ENCODE measurements around the gene OPN5.

The OPN5 gene

GRCh38 chr6:47769982-47770381 is 11.8 kb upstream of the OPN5 start:
- peaks cover 2% of the 10 kb centered on the region for H3K36me3 Mint-ChIP-seq
- peaks cover 3% of the 10 kb centered on the region for H3K9me3 Mint-ChIP-seq (ENCODE audit: low read depth)
- H3K4me3 Mint-ChIP-seq, result no peak overlapping the region
- H3K27me3 Mint-ChIP-seq, result peaks cover 3% of the 10 kb centered on the region
- no peak overlapping the region for H3K27ac Mint-ChIP-seq
- H3K4me1 Mint-ChIP-seq (ENCODE audit: low read depth), result no peaks in the 10 kb centered on the region

GRCh38 chr6:47772359-47772758 is 9.5 kb upstream of the OPN5 start:
- Mint-ChIP-seq H3K9me3 (ENCODE audit: low read depth) (no peaks in the 10 kb centered on the region), H3K27ac (no peak overlapping the region), H3K27me3 (peaks cover 1% of the 10 kb centered on the region), H3K4me1 (ENCODE audit: low read depth) (no peaks in the 10 kb centered on the region), H3K36me3 (no peaks in the 10 kb centered on the region), H3K4me3 (no peak overlapping the region)

- H3K27ac Mint-ChIP-seq, result no peak overlapping the region
- no peaks in the 10 kb centered on the region for H3K4me1 Mint-ChIP-seq (ENCODE audit: low read depth)
- H3K36me3 Mint-ChIP-seq, result no peaks in the 10 kb centered on the region
- H3K4me3 Mint-ChIP-seq, result no peak overlapping the region
- no peaks in the 10 kb centered on the region for H3K9me3 Mint-ChIP-seq (ENCODE audit: low read depth)
- peaks cover 1% of the 10 kb centered on the region for H3K27me3 Mint-ChIP-seq
These were observed 8.8 kb upstream of the OPN5 start for GRCh38 chr6:47773005-47773404.

- Mint-ChIP-seq H3K9me3 (ENCODE audit: low read depth) (no peaks in the 10 kb centered on the region), H3K4me3 (no peak overlapping the region), H3K27me3 (peaks cover 1% of the 10 kb centered on the region), H3K27ac (no peak overlapping the region), H3K36me3 (no peaks in the 10 kb centered on the region), H3K4me1 (ENCODE audit: low read depth) (peaks cover 3% of the 10 kb centered on the region)
These were observed 1.1 kb upstream of the OPN5 start for GRCh38 chr6:47780510-47781356.

- no peak overlapping the region for H3K27ac Mint-ChIP-seq
- H3K36me3 Mint-ChIP-seq, result no peaks in the 10 kb centered on the region
- no peak overlapping the region for H3K4me3 Mint-ChIP-seq
- H3K27me3 Mint-ChIP-seq, result peaks cover 20% of the 10 kb centered on the region
- H3K4me1 Mint-ChIP-seq (ENCODE audit: low read depth), result peaks cover 8% of the 10 kb centered on the region
- H3K9me3 Mint-ChIP-seq (ENCODE audit: low read depth), result no peaks in the 10 kb centered on the region
These were observed 3.4 kb downstream of the OPN5 start for GRCh38 chr6:47785182-47785581.

GRCh38 chr6:47787620-47788497 is 6.0 kb downstream of the OPN5 start:
- no peak overlapping the region for H3K27ac Mint-ChIP-seq
- peaks cover 25% of the 10 kb centered on the region for H3K27me3 Mint-ChIP-seq
- no peak overlapping the region for H3K4me3 Mint-ChIP-seq
- no peaks in the 10 kb centered on the region for H3K36me3 Mint-ChIP-seq
- H3K9me3 Mint-ChIP-seq (ENCODE audit: low read depth), result no peaks in the 10 kb centered on the region
- peaks cover 6% of the 10 kb centered on the region for H3K4me1 Mint-ChIP-seq (ENCODE audit: low read depth)

- H3K4me3 Mint-ChIP-seq, result no peak overlapping the region
- peaks cover 25% of the 10 kb centered on the region for H3K27me3 Mint-ChIP-seq
- H3K27ac Mint-ChIP-seq, result no peak overlapping the region
- peaks cover 6% of the 10 kb centered on the region for H3K4me1 Mint-ChIP-seq (ENCODE audit: low read depth)
- no peaks in the 10 kb centered on the region for H3K9me3 Mint-ChIP-seq (ENCODE audit: low read depth)
- no peaks in the 10 kb centered on the region for H3K36me3 Mint-ChIP-seq
These were observed 6.7 kb downstream of the OPN5 start for GRCh38 chr6:47788498-47788884.

- Mint-ChIP-seq H3K9me3 (ENCODE audit: low read depth) (no peaks in the 10 kb centered on the region), H3K27me3 (peaks cover 25% of the 10 kb centered on the region), H3K36me3 (no peaks in the 10 kb centered on the region), H3K4me1 (ENCODE audit: low read depth) (peaks cover 6% of the 10 kb centered on the region), H3K27ac (no peak overlapping the region), H3K4me3 (no peak overlapping the region)
These were observed 7.7 kb downstream of the OPN5 start for GRCh38 chr6:47789553-47789952.

- H3K36me3 Mint-ChIP-seq, result no peaks in the 10 kb centered on the region
- peaks cover 19% of the 10 kb centered on the region for H3K27me3 Mint-ChIP-seq
- H3K27ac Mint-ChIP-seq, result no peak overlapping the region
- no peaks in the 10 kb centered on the region for H3K9me3 Mint-ChIP-seq (ENCODE audit: low read depth)
- H3K4me3 Mint-ChIP-seq, result no peak overlapping the region
- H3K4me1 Mint-ChIP-seq (ENCODE audit: low read depth), result peaks cover 6% of the 10 kb centered on the region
These were observed 10.4 kb downstream of the OPN5 start for GRCh38 chr6:47792216-47792733.

GRCh38 chr6:47794577-47795135 is 12.8 kb downstream of the OPN5 start:
- Mint-ChIP-seq H3K4me3 (no peak overlapping the region), H3K27me3 (peaks cover 7% of the 10 kb centered on the region), H3K27ac (no peak overlapping the region), H3K9me3 (ENCODE audit: low read depth) (no peaks in the 10 kb centered on the region), H3K36me3 (no peaks in the 10 kb centered on the region), H3K4me1 (ENCODE audit: low read depth) (no peaks in the 10 kb centered on the region)

- H3K27me3 Mint-ChIP-seq, result peaks cover 7% of the 10 kb centered on the region
- no peak overlapping the region for H3K4me3 Mint-ChIP-seq
- H3K9me3 Mint-ChIP-seq (ENCODE audit: low read depth), result no peaks in the 10 kb centered on the region
- H3K27ac Mint-ChIP-seq, result no peak overlapping the region
- no peaks in the 10 kb centered on the region for H3K36me3 Mint-ChIP-seq
- no peaks in the 10 kb centered on the region for H3K4me1 Mint-ChIP-seq (ENCODE audit: low read depth)
These were observed 20.2 kb downstream of the OPN5 start for GRCh38 chr6:47801984-47802383.

GRCh38 chr6:47804821-47805220 is 23.0 kb downstream of the OPN5 start:
- Mint-ChIP-seq H3K9me3 (ENCODE audit: low read depth) (no peaks in the 10 kb centered on the region), H3K27me3 (peaks cover 11% of the 10 kb centered on the region), H3K4me3 (no peak overlapping the region), H3K4me1 (ENCODE audit: low read depth) (no peaks in the 10 kb centered on the region), H3K27ac (no peak overlapping the region), H3K36me3 (no peaks in the 10 kb centered on the region)

GRCh38 chr6:47809873-47810272 is 28.0 kb downstream of the OPN5 start:
- Mint-ChIP-seq H3K9me3 (ENCODE audit: low read depth) (no peaks in the 10 kb centered on the region), H3K27ac (no peak overlapping the region), H3K36me3 (no peaks in the 10 kb centered on the region), H3K4me1 (ENCODE audit: low read depth) (no peaks in the 10 kb centered on the region), H3K27me3 (peaks cover 7% of the 10 kb centered on the region), H3K4me3 (no peak overlapping the region)

- H3K9me3 Mint-ChIP-seq (ENCODE audit: low read depth), result no peaks in the 10 kb centered on the region
- no peak overlapping the region for H3K27ac Mint-ChIP-seq
- H3K36me3 Mint-ChIP-seq, result no peaks in the 10 kb centered on the region
- peaks cover 8% of the 10 kb centered on the region for H3K27me3 Mint-ChIP-seq
- H3K4me1 Mint-ChIP-seq (ENCODE audit: low read depth), result no peaks in the 10 kb centered on the region
- no peak overlapping the region for H3K4me3 Mint-ChIP-seq
These were observed 29.1 kb downstream of the OPN5 start for GRCh38 chr6:47810885-47811284.

GRCh38 chr6:47811443-47811842 is 29.6 kb downstream of the OPN5 start:
- no peaks in the 10 kb centered on the region for H3K9me3 Mint-ChIP-seq (ENCODE audit: low read depth)
- H3K4me3 Mint-ChIP-seq, result no peak overlapping the region
- no peak overlapping the region for H3K27ac Mint-ChIP-seq
- no peaks in the 10 kb centered on the region for H3K36me3 Mint-ChIP-seq
- H3K4me1 Mint-ChIP-seq (ENCODE audit: low read depth), result no peaks in the 10 kb centered on the region
- peaks cover 8% of the 10 kb centered on the region for H3K27me3 Mint-ChIP-seq

Measured in activated naive CD8-positive, alpha-beta T cell (primary cell).